CD4-positive, CD25-positive, alpha-beta regulatory T cell (primary cell): ENCODE results near the gene SLC49A4. TPM values are rescaled to one million over a fixed set of nuclear protein-coding genes. Genes with fewer than 3 reads are reported as not detected.

Source experiments
- ATAC-seq, 2 donors: fragments of 150-1000 bp; cut with Tn5 transposase; one replicate each; pipeline ENCODE4 v1.10.0; 2021; ENCODE audit warnings: low read depth in 2 of 2, moderate number of reproducible peaks in 2 of 2, moderate library complexity in 1 of 2
- DNase-seq, 3 donors: peaks; one replicate each; pipeline versions ENCODE4 v3.0.0 to v3.0.0-alpha.2; 2012 to 2022; ENCODE audit warnings: mixed read lengths in 1 of 3
- H3K27ac ChIP-seq: one replicate; pipeline ENCODE4 v1.7.0; 2013; ENCODE audit warnings: mild to moderate bottlenecking, low read length; ENCODE audit not compliant: insufficient read depth, poor library complexity, severe bottlenecking
- H3K27me3 ChIP-seq: one replicate; pipeline ENCODE4 v1.7.0; 2013; ENCODE audit warnings: low read length; ENCODE audit not compliant: control insufficient read depth, insufficient read depth
- H3K36me3 ChIP-seq: one replicate; pipeline ENCODE4 v1.7.0; 2013; ENCODE audit warnings: mild to moderate bottlenecking, low read length, moderate library complexity; ENCODE audit not compliant: control insufficient read depth, insufficient read depth
- H3K4me1 ChIP-seq: 2 replicates; pipeline ENCODE4 v1.7.0; 2013; ENCODE audit warnings: mild to moderate bottlenecking, low read length; ENCODE audit not compliant: insufficient read depth, control insufficient read depth, poor library complexity, severe bottlenecking
- H3K4me3 ChIP-seq: one replicate; pipeline ENCODE4 v1.7.0; 2013; ENCODE audit warnings: low read depth, mild to moderate bottlenecking, low read length, moderate library complexity
- H3K9me3 ChIP-seq, 2 experiments: 1 replicate in 1 of 2; 2 replicates in 1 of 2; pipeline ENCODE4 v1.7.0; 2013; ENCODE audit warnings: low read length in 2 of 2, mild to moderate bottlenecking in 1 of 2, moderate library complexity in 1 of 2; ENCODE audit not compliant: control insufficient read depth in 2 of 2
- H3K27ac Mint-ChIP-seq, 3 donors: one replicate each; pipeline ENCODE4 v1.8.0; 2020 to 2022; ENCODE audit warnings: mild to moderate bottlenecking in 3 of 3, mixed read lengths in 3 of 3, moderate library complexity in 2 of 3
- H3K27me3 Mint-ChIP-seq: one replicate; pipeline ENCODE4 v1.8.0; 2022; ENCODE audit warnings: mild to moderate bottlenecking, mixed read lengths
- H3K36me3 Mint-ChIP-seq: one replicate; pipeline ENCODE4 v1.8.0; 2020; ENCODE audit warnings: mixed read lengths
- H3K4me1 Mint-ChIP-seq, 4 donors: one replicate each; pipeline ENCODE4 v1.8.0; 2020 to 2022; ENCODE audit warnings: mixed read lengths in 4 of 4, mild to moderate bottlenecking in 1 of 4
- H3K4me3 Mint-ChIP-seq, 4 donors: one replicate each; pipeline ENCODE4 v1.8.0; 2020 to 2022; ENCODE audit warnings: mild to moderate bottlenecking in 4 of 4, mixed read lengths in 4 of 4, moderate library complexity in 3 of 4
- H3K9me3 Mint-ChIP-seq, 7 donors: one replicate each; pipeline ENCODE4 v1.8.0; 2020 to 2022; ENCODE audit warnings: mixed read lengths in 7 of 7, mild to moderate bottlenecking in 3 of 7, moderate library complexity in 2 of 7
- polyA plus RNA-seq, 4 donors: library from polyadenylated mRNA; unstranded; fragments of 300-500 nt; fragmentation: Illumina TruSeq; gene quantifications; one replicate each; pipeline ENCODE4 v1.2.3, GENCODE V29; 2021
- total RNA-seq: library from RNA; stranded (reverse); gene quantifications from one replicate; pipeline ENCODE4 v1.2.3, GENCODE V29; 2022

SLC49A4 gene
- total and polyA plus RNA-seq, 5 donors from 2014 or later: 2.3 to 6.3 (median 3.3) TPM

- H3K27ac ChIP-seq: no peak overlapping the region
- no peak overlapping the region for H3K4me3 ChIP-seq
- ATAC-seq (no peak), DNase-seq (no peak)
- Mint-ChIP-seq H3K36me3 (peaks cover 28% of the 10 kb centered on the region), H3K9me3 (no peaks in the 10 kb centered on the region), H3K4me1 (peaks cover 0 to 5% (median 0%) of the 10 kb centered on the region in 4 donors), H3K27me3 (no peaks in the 10 kb centered on the region), H3K4me3 (no peak overlapping the region), H3K27ac (no peak overlapping the region)
- no peaks in the 10 kb centered on the region for H3K9me3 ChIP-seq
- H3K4me1 ChIP-seq: no peaks in the 10 kb centered on the region
- H3K36me3 ChIP-seq: peaks cover 15% of the 10 kb centered on the region
- no peaks in the 10 kb centered on the region for H3K27me3 ChIP-seq
Observed at GRCh38 chr3:122864498-122864897, 69.6 kb downstream of the SLC49A4 start.

DNA sequence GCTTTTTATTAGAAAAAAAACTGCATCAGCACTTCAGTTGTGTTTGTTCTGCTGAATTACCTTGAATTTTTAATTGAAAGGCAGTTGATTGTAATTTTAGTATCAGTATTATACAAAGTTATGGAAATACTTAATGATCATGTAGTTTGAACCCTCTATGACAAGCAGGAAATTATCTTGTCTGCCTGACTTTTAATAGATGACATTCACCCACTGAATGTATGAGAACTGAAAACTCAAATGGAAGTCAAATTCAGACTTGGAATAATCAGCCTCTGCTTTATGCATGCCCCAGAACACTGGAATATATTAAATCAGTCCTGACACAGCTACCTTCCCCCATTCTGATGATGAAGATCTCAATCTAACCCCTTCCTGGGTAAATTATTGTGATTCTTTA is 73.5 kb downstream of the SLC49A4 start:
- Histone ChIP-seq H3K4me3 (no peak overlapping the region), H3K36me3 (peaks cover 4% of the 10 kb centered on the region), H3K9me3 (no peaks in the 10 kb centered on the region), H3K27me3 (no peaks in the 10 kb centered on the region), H3K4me1 (no peaks in the 10 kb centered on the region), H3K27ac (no peak overlapping the region)
- H3K9me3 Mint-ChIP-seq: no peaks in the 10 kb centered on the region
- H3K36me3 Mint-ChIP-seq: peaks cover 29% of the 10 kb centered on the region
- H3K27me3 Mint-ChIP-seq: no peaks in the 10 kb centered on the region
- no peaks in the 10 kb centered on the region for H3K4me1 Mint-ChIP-seq
- H3K4me3 Mint-ChIP-seq: no peak overlapping the region
- no peak for DNase-seq
- ATAC-seq: no peak
- no peak overlapping the region for H3K27ac Mint-ChIP-seq

GRCh38 chr3:122873741-122874515 is 79.1 kb downstream of the SLC49A4 start:
- H3K4me1 Mint-ChIP-seq: peaks cover 13 to 17% (median 15%) of the 10 kb centered on the region in 4 donors
- Histone ChIP-seq H3K4me3 (no peak overlapping the region), H3K27me3 (no peaks in the 10 kb centered on the region), H3K36me3 (peaks cover 14% of the 10 kb centered on the region), H3K9me3 (no peaks in the 10 kb centered on the region), H3K4me1 (peaks cover 11% of the 10 kb centered on the region), H3K27ac (no peak overlapping the region)
- H3K36me3 Mint-ChIP-seq: peaks cover 33% of the 10 kb centered on the region
- H3K27ac Mint-ChIP-seq: no peak overlapping the region
- H3K4me3 Mint-ChIP-seq: no peak overlapping the region
- ATAC-seq (no peak), DNase-seq (no peak)
- no peaks in the 10 kb centered on the region for H3K27me3 Mint-ChIP-seq
- peaks cover 0 to 4% (median 0%) of the 10 kb centered on the region in 7 donors for H3K9me3 Mint-ChIP-seq

DNA sequence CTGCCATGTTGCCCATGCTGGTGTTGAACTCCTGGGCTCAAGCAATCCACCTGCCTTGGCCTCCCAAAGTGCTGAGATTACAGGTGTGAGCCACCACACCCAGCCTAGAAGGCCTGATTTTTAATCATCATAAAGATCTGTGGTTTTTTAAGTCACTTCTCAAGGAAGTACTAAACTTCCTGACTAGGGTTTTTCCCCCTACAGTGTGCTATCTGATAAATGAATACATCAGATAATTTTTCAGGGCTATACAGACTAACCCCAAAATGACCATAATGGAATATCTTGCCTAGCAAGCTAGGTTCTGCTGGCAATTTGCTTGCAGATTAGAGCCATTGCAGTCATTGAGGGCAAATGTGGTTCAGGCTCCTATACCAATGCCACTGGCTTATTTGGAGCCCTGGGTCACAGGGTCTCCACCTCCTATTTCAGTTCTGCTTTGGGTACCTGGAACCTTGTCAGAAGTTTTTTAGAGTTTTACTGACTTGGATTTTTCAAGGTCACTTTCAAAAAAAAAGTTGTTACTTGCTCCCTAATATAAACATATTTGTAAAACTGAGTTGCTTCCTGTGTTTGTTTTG is 80.8 kb downstream of the SLC49A4 start:
- Histone ChIP-seq H3K9me3 (no peaks in the 10 kb centered on the region), H3K4me1 (peaks cover 11% of the 10 kb centered on the region), H3K27ac (no peak overlapping the region), H3K27me3 (no peaks in the 10 kb centered on the region), H3K36me3 (peaks cover 22% of the 10 kb centered on the region), H3K4me3 (no peak overlapping the region)
- peaks cover 13 to 17% (median 15%) of the 10 kb centered on the region in 4 donors for H3K4me1 Mint-ChIP-seq
- H3K27ac Mint-ChIP-seq: no peak overlapping the region
- H3K9me3 Mint-ChIP-seq: peaks cover 0 to 4% (median 0%) of the 10 kb centered on the region in 7 donors
- no peaks in the 10 kb centered on the region for H3K27me3 Mint-ChIP-seq
- H3K36me3 Mint-ChIP-seq: peaks cover 42% of the 10 kb centered on the region
- ATAC-seq (no peak), DNase-seq (peak in 1 of 3 donors; percentile 7)
- no peak overlapping the region for H3K4me3 Mint-ChIP-seq

DNA sequence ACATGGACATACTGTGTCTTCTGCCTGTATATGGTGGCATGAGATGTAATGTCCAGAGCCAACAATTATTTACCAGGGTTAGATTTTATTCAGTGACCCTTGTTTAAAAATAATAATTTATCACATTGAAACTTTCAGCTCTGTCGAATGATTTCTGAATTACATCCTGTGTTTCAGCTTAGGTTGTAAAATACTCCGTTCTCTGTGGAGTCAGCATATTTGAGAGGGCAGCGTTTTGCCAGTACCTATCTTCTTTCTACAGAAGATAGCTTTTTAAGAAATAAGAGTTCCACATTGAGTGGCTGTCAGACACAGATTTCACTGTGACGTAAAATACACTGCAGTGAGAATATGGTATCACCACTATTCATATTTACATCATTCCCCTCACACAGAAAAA is 85.3 kb downstream of the SLC49A4 start:
- peaks cover 8% of the 10 kb centered on the region for H3K4me1 ChIP-seq
- DNase-seq (no peak), ATAC-seq (no peak)
- peaks cover 37% of the 10 kb centered on the region for H3K36me3 Mint-ChIP-seq
- no peaks in the 10 kb centered on the region for H3K27me3 ChIP-seq
- no peak overlapping the region for H3K27ac ChIP-seq
- no peak overlapping the region for H3K4me3 ChIP-seq
- H3K4me1 Mint-ChIP-seq: peaks cover under 1 to 13% (median 10%) of the 10 kb centered on the region in 4 donors
- no peak overlapping the region for H3K27ac Mint-ChIP-seq
- H3K27me3 Mint-ChIP-seq: no peaks in the 10 kb centered on the region
- H3K9me3 ChIP-seq: no peaks in the 10 kb centered on the region
- peaks cover 15% of the 10 kb centered on the region for H3K36me3 ChIP-seq
- H3K4me3 Mint-ChIP-seq: no peak overlapping the region
- no peaks in the 10 kb centered on the region for H3K9me3 Mint-ChIP-seq

- peaks cover 0 to 9% (median 7%) of the 10 kb centered on the region in 4 donors for H3K4me1 Mint-ChIP-seq
- Histone ChIP-seq H3K9me3 (no peaks in the 10 kb centered on the region), H3K27me3 (no peaks in the 10 kb centered on the region), H3K4me3 (no peak overlapping the region), H3K4me1 (peaks cover 4% of the 10 kb centered on the region), H3K36me3 (peaks cover 15% of the 10 kb centered on the region), H3K27ac (no peak overlapping the region)
- no peak for DNase-seq
- peaks cover 35% of the 10 kb centered on the region for H3K36me3 Mint-ChIP-seq
- H3K9me3 Mint-ChIP-seq: no peaks in the 10 kb centered on the region
- no peak overlapping the region for H3K27ac Mint-ChIP-seq
- H3K4me3 Mint-ChIP-seq: no peak overlapping the region
- ATAC-seq: no peak
- no peaks in the 10 kb centered on the region for H3K27me3 Mint-ChIP-seq
Observed at GRCh38 chr3:122880624-122881023, 85.8 kb downstream of the SLC49A4 start.

GRCh38 chr3:122882361-122882947 is 87.6 kb downstream of the SLC49A4 start:
- DNase-seq (no peak), ATAC-seq (no peak)
- Histone ChIP-seq H3K9me3 (no peaks in the 10 kb centered on the region), H3K27me3 (no peaks in the 10 kb centered on the region), H3K36me3 (peaks cover 15% of the 10 kb centered on the region), H3K27ac (no peak overlapping the region), H3K4me3 (no peak overlapping the region), H3K4me1 (no peaks in the 10 kb centered on the region)
- Mint-ChIP-seq H3K9me3 (no peaks in the 10 kb centered on the region), H3K4me1 (peaks cover 0 to 1% (median 0%) of the 10 kb centered on the region in 4 donors), H3K27ac (no peak overlapping the region), H3K27me3 (no peaks in the 10 kb centered on the region), H3K4me3 (no peak overlapping the region), H3K36me3 (peaks cover 38% of the 10 kb centered on the region)
